Measurements from ENCODE around the gene GDPD4.
A peak's percentile ranks its signal among the peaks of the same experiment; 100 is the strongest.

GDPD4 gene

DNA sequence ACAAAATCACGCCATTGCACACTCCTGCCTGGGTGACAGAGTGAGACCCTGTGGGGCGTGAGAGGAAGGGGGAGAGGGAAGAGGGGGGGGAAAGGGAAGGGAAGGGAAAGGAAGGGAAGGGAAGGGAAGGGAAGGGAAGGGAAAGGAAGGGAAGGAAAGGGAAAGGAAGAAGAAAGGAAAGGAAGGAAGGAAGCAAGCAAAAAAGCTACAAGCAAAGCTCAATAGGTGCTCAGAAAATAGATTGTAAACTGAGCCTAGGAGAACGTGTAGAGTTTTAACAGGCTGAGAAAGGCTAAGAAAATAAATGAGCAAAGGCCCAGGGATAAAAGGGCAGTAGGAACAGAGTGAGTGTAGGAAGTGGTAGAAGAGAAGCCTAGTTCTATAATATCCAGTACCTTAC lies 30.8 kb upstream of the GDPD4 start:
- ChIA-PET POLR2A (no interaction called here), CTCF (no interaction called here)
- Histone ChIP-seq H3K27ac (ENCODE audit: extremely low read depth, low read depth, low read length) (no peak overlapping the region), H3K9me3 (ENCODE audit: control insufficient read depth, insufficient read depth, low read depth, low read length) (no peaks in the 10 kb centered on the region), H3K36me3 (ENCODE audit: control insufficient read depth in 2 of 2, insufficient read depth in 1 of 2, low read length in 2 of 2) (peaks cover 3 to 44% of the 10 kb centered on the region in 2 experiments; a peak in 2 of 3 replicates), H3K4me3 (ENCODE audit: low read depth, low read length) (no peak overlapping the region), H3K4me1 (ENCODE audit: control insufficient read depth, insufficient read depth, low read length) (no peaks in the 10 kb centered on the region)
- TF ChIP-seq INSM2 (tag by site-specific recombination; IDR thresholded peaks at IDR 0.05) (no peak), ZNF404 (tag by site-specific recombination; IDR thresholded peaks at IDR 0.05) (no peak), ZNF221 (tag by site-specific recombination; IDR thresholded peaks at IDR 0.05; ENCODE audit: borderline replicate concordance) (no peak), ZNF558 (tag by site-specific recombination; IDR thresholded peaks at IDR 0.05) (no peak), ZNF248 (tag by site-specific recombination; IDR thresholded peaks at IDR 0.05) (no peak), ZFP3 (tag by site-specific recombination; IDR thresholded peaks at IDR 0.05; ENCODE audit: low read depth) (no peak), ZIC2 (tag by site-specific recombination; IDR thresholded peaks at IDR 0.05) (no peak), PRDM1 (tag by site-specific recombination; IDR thresholded peaks at IDR 0.05) (peak; percentile 73), ZNF394 (tag by site-specific recombination; IDR thresholded peaks at IDR 0.05; ENCODE audit: borderline replicate concordance) (no peak), ZNF366 (tag by site-specific recombination; conservative IDR thresholded peaks at IDR 0.05) (0 out of 2 replicates have a peak, but pooled peaks have one; percentile 13), ZNF621 (tag by site-specific recombination; IDR thresholded peaks at IDR 0.05) (no peak)

DNA sequence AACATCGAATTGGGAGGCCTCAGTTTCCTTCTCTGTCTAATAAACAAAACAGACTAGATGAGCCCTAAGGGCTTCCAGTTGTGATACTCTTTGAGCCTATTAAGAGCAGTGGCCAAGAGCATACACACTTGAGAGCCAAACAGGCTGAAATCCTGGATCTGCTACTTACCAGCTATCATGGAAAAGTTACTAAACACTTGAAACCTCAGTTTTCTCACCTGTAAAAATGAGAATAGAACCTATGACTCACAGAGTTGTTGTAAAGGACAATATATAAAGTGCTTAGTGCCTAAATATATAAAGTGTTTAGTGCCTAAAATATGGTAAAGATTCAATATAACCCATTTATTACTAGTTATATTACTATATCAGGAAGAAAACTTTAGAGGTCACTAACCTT lies 23.7 kb upstream of the GDPD4 start:
- H3K9me3 ChIP-seq (ENCODE audit: control insufficient read depth, insufficient read depth, low read depth, low read length), result no peaks in the 10 kb centered on the region
- H3K4me1 ChIP-seq (ENCODE audit: control insufficient read depth, insufficient read depth, low read length), result no peaks in the 10 kb centered on the region
- H3K36me3 ChIP-seq (ENCODE audit: control insufficient read depth in 2 of 2, insufficient read depth in 1 of 2, low read length in 2 of 2), result peaks cover 0 to 30% of the 10 kb centered on the region in 2 experiments; a peak in 2 of 3 replicates
- TF ChIP-seq ZNF416 (tag by site-specific recombination; IDR thresholded peaks at IDR 0.05), result no peak
- TF ChIP-seq ZNF214 (tag by site-specific recombination; IDR thresholded peaks at IDR 0.05; ENCODE audit: borderline replicate concordance), result no peak
- no peak for TF ChIP-seq ZNF596 (tag by site-specific recombination; IDR thresholded peaks at IDR 0.05)
- TF ChIP-seq, protein P1, sequence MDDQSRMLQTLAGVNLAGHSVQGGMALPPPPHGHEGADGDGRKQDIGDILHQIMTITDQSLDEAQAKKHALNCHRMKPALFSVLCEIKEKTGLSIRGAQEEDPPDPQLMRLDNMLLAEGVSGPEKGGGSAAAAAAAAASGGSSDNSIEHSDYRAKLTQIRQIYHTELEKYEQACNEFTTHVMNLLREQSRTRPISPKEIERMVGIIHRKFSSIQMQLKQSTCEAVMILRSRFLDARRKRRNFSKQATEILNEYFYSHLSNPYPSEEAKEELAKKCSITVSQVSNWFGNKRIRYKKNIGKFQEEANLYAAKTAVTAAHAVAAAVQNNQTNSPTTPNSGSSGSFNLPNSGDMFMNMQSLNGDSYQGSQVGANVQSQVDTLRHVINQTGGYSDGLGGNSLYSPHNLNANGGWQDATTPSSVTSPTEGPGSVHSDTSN (CRISPR knock-in tag; IDR thresholded peaks at IDR 0.05), result no peak
- no peak for TF ChIP-seq MZF1 (tag by site-specific recombination; IDR thresholded peaks at IDR 0.05; ENCODE audit: borderline replicate concordance)
- ChIA-PET CTCF (interaction anchor here (0.6 kb wide), 1 partner anchor 58 kb away, joined by 4 read pairs; no protein-coding TSS in a partner anchor), POLR2A (no interaction called here)
- H3K27ac ChIP-seq (ENCODE audit: extremely low read depth, low read depth, low read length), result no peak overlapping the region
- no peak overlapping the region for H3K4me3 ChIP-seq (ENCODE audit: low read depth, low read length)

GRCh38 chr11:77324508-77324907 lies 23.0 kb upstream of the GDPD4 start:
- ChIA-PET POLR2A (no interaction called here), CTCF (interaction anchor here (0.6 kb wide), 1 partner anchor 58 kb away, joined by 4 read pairs; no protein-coding TSS in a partner anchor)
- Histone ChIP-seq H3K27ac (ENCODE audit: extremely low read depth, low read depth, low read length) (no peak overlapping the region), H3K4me3 (ENCODE audit: low read depth, low read length) (no peak overlapping the region), H3K36me3 (ENCODE audit: control insufficient read depth in 2 of 2, insufficient read depth in 1 of 2, low read length in 2 of 2) (peaks cover 0 to 30% of the 10 kb centered on the region in 2 experiments; a peak in 2 of 3 replicates), H3K9me3 (ENCODE audit: control insufficient read depth, insufficient read depth, low read depth, low read length) (no peaks in the 10 kb centered on the region), H3K4me1 (ENCODE audit: control insufficient read depth, insufficient read depth, low read length) (no peaks in the 10 kb centered on the region)
- TF ChIP-seq ZNF292 (tag by site-specific recombination; IDR thresholded peaks at IDR 0.05; ENCODE audit: borderline replicate concordance, low read depth), result no peak
- no peak for TF ChIP-seq ZBTB21 (tag by site-specific recombination; IDR thresholded peaks at IDR 0.05)

Data from HEK293 (cell line).